GM18909 (cell line): Measurements from ENCODE around the gene TNFRSF6B.
"Not testable (repeated sequence)": the region's sequence is repeated elsewhere in the genome, so short reads cannot be mapped to it uniquely, and the experiment has no call there.

ENCODE experiments used
- ATAC-seq: cut with Tn5 transposase; IDR thresholded peaks from one replicate; pipeline ENCODE4 v1.9.1; 2021; ENCODE audit warnings: mild to moderate bottlenecking; ENCODE audit not compliant: unreplicated experiment, poor library complexity

The TNFRSF6B gene

GRCh38 chr20:63661959-63662812, 34.3 kb upstream of the TNFRSF6B start:
- ATAC-seq: no peak

GRCh38 chr20:63662813-63663189, 33.7 kb upstream of the TNFRSF6B start:
- no peak for ATAC-seq

DNA sequence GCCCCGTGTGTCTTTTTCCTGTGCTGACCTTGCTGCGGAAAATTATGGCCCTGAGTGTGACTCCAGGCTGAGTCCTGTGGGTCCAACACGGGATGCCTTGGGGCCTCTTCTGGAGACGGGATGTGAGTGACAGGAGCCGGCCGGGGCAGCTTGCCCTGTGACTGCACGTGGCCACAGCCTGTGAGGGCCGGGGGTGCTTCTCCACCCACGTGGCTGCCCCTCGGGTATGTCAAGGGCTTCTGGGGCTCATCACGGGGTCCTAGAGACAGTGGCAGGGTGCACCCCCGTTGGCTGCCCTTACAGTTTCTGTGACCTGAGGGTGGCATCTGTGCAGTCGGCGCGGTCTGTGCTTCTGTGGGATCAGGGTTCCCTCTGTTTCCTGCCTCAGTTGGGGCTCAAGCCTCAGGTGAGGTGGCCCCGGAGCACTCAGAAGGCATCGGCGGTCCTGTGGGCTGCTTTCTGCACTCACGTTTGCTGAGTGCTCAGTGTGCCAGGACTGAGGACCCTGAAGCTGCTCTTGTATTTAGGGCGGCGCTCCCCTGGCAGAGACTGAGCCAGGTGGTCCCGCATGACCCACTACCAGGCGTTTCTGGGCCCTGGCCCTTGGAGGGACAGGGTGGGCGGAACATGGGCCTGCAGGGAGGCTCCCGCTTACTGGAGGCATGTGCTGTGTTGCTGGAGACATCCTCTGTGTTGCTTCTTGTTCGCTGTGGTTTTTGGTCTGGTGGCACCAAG, 33.0 kb upstream of the TNFRSF6B start:
- no peak for ATAC-seq

DNA sequence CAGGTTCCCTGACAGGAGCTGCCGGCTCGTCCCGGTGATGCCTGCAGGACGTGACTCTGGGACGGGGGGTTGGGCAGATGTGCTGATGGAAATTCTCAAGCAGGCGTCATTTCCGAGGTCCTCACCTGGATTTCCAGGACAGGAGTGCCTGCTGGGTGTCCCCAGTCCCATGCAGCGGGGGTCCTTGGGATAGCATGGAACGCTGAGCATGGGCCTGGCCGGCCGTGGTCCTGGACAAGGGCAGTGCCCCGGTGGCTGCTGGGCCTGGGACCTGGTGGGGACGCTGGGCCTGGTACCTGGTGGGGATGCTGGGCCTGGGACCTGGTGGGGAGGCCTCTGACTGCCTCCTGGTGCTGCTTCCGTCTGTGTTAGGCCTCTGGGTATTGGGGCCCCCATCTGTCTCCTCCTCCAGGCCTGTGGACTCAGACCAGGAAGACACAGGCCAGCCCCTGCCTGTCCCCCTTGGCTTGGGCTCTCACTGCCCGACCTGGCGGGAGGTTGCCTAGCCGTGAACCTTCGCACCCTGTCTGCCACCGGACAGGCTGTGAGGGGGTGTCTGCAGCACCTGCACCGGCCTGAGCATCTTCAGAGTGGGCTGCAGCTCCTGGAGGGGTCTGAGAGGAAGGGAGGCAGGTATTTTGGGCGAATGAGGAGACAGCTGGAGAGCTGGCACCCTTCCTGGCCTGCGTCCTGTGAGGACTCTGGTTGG, 32.2 kb upstream of the TNFRSF6B start:
- ATAC-seq: no peak

GRCh38 chr20:63664861-63665594, 31.4 kb upstream of the TNFRSF6B start:
- ATAC-seq: no peak

DNA sequence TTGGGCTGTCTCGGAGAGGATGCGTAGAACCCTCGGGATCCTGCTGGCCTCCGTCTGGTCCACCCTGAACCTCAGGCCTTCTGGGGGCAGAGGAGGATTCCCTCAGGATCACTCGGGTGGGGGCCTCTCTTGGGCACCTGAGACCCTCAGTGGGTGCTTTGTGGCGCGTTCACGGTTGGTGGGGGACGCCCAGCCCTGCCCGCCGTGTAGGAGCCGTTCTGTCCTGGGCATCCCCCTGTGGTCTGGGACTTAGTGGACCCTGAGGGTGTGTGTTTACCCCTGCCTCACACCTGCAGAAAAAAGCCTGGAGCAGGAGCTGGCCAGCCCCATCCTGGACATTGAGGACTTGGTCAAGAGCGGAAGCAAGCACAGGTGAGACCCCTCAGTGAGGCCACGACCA, 30.7 kb upstream of the TNFRSF6B start:
- ATAC-seq: no peak

DNA sequence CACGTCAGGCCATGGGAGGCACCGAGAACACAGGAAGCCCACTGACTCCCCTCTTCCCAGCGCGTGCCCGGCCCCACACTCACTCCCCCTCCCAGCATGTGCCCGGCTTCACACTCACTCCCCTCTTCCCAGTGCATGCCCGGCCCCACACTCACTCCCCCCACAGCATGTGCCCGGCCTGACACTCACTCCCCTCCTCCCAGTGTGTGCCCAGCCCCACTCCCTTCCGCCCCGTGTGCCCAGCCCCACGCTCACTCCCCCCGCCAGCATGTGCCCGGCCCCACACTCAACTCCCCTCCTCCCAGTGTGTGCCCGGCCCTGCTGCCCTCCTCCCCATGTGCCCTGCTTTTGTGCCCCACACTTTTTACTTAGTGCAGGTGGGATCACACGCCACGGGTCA, 28.6 kb upstream of the TNFRSF6B start:
- no peak for ATAC-seq

DNA sequence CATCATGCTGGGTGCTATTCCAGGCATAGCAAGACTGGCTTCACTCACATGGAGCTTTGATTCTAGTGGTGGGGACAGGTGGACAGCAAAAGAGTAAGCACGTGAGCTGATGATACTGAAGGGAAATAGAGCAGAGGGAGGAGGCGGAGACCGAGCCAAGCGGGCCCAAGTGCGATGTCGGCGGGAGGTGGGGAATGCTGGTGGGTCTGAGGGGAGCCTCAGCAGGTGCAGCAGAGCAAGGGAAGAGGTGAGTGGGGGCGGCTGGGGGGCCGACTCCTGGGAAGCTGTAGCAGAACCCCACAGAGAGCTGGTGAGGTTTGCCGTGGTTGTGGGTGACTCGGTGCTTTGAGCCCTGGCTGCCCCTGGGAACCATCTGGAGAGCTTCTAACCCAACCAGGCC, 28.1 kb upstream of the TNFRSF6B start:
- no peak for ATAC-seq

GRCh38 chr20:63671695-63672094, 24.8 kb upstream of the TNFRSF6B start:
- ATAC-seq: not testable (repeated sequence)

GRCh38 chr20:63672666-63673065, 23.8 kb upstream of the TNFRSF6B start:
- no peak for ATAC-seq

- ATAC-seq: no peak
Observed at GRCh38 chr20:63673951-63674350, 22.5 kb upstream of the TNFRSF6B start.

GRCh38 chr20:63675681-63676368, 20.6 kb upstream of the TNFRSF6B start:
- no peak for ATAC-seq

GRCh38 chr20:63678071-63678470, 18.4 kb upstream of the TNFRSF6B start:
- ATAC-seq: no peak

GRCh38 chr20:63678667-63679465, 17.6 kb upstream of the TNFRSF6B start:
- no peak for ATAC-seq

- ATAC-seq: no peak
Observed at GRCh38 chr20:63679799-63680305, 16.6 kb upstream of the TNFRSF6B start.

GRCh38 chr20:63680427-63680826, 16.0 kb upstream of the TNFRSF6B start:
- ATAC-seq: no peak

DNA sequence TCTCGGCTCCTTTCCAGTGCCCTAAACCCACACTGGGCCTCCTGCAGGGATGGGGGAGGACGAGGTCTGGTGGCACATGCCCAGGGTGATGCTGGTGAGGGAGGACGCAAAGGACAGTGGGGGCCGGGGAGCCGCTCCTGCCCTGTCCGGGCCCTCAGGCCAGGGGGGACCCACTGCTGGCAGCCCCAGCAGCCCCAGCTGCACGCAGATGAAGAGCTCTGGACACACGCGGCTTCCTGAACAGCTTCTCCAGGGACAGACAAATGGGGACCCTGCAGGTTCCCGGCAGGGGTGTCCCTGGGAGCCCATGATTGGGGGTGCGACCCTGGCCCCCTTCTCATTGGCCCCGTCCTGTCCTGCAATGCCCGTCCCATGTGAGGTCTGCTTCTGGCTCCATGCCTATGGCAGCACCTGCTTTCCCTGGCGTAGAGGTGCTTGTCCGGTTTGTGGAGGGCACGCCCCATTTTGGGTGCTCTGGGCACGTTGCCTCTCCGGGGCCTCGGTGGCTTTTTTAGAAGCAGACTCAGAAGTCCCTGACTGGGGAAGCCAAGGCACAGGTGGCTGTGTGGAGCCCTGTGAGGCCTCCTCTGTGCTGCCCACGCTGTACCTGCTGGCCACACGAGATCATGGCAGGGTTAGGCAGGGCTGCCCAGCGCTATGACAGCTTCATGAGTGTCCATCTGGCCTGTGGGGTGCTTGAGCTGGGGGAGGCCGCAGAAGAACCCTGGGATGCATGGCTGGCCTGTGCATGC, 15.4 kb upstream of the TNFRSF6B start:
- no peak for ATAC-seq

GRCh38 chr20:63681609-63682142, 14.8 kb upstream of the TNFRSF6B start:
- ATAC-seq: no peak
